HG02970 (cell line): Measurements from ENCODE around the gene GTF3C5.

Experiments used
- ATAC-seq: cut with Tn5 transposase; IDR thresholded peaks from one replicate; pipeline ENCODE4 v1.9.1; 2021; ENCODE audit warnings: mild to moderate bottlenecking, moderate library complexity, moderate number of reproducible peaks; ENCODE audit not compliant: unreplicated experiment, low FRiP score

The GTF3C5 gene

GRCh38 chr9:133103183-133103986 lies 72.6 kb downstream of the GTF3C5 start:
- ATAC-seq, result no peak

DNA sequence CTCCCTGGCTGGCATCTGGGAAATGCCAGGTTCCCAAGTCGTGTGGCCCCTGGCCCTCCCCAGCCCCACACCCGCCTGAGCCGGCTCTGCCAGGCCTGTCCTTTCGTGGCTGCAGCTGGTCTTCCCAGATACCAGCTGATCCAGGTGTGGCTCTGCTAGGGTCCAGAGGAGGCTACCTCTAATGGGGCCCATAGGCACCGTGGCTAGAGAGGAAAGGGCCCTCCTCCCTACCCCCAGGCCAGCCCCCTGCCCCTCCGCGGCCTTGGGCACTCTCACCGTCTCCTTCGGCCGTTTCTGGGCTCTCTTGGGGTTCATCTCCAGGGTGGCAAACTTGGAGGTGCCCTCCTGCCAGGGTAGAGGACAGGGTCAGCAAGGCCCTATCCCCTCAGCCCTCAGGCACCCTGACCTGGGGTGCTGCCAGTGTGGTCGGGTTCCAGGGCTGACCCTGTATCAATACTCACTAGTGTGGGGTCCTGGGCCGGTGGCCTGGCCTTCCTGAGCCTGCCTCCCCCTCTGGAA lies 73.2 kb downstream of the GTF3C5 start:
- no peak for ATAC-seq

DNA sequence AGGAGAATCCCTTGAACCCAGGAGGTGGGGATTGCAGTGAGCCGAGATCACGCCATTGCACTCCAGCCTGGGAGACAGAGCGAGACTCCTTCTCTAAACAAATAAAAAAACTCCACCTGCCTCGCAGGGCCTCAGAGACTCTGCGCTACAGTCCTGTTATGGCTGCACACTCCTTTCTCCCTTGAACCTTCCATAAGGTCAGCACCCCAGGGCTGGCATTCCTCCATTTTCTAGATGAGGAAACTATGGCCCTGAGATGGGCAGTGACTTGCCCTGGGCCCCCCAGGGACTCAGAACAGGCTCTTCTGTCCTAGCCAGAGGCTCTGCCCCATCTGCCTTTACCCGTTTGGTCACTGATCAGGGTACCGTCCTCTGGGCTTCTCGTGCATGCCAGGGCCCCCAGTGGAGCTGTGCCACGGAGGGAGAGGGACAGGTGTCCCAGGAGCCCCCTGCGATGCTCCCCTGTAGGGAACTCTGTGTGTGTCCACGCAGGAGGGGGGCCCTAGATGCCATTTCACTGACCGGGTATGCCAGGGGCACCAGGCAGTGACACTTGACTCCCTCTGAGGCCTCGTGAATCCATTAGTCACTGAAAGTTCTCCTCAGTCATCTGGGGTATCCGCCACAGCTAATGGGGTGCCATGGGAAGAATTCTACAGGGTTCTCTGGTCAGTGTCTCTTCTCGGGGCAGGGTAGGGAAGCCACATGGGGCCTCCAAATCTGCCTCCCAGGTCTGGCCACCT lies 74.1 kb downstream of the GTF3C5 start:
- no peak for ATAC-seq

DNA sequence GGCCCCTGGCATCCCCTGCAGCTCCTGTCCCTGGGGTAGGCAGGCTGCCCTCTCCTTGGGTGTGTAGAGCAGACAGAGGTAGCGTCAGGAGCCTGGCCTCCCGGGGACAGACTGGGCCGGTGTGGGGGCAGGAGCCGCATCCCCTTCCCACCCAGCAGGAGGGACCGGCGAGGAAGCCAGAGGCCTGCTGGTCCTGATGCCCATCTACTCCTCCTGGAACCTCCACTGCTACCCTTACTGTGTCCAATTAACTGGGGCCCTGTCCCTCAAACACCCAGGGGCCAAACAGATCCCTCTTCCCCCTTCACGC lies 74.6 kb downstream of the GTF3C5 start:
- ATAC-seq, result no peak

DNA sequence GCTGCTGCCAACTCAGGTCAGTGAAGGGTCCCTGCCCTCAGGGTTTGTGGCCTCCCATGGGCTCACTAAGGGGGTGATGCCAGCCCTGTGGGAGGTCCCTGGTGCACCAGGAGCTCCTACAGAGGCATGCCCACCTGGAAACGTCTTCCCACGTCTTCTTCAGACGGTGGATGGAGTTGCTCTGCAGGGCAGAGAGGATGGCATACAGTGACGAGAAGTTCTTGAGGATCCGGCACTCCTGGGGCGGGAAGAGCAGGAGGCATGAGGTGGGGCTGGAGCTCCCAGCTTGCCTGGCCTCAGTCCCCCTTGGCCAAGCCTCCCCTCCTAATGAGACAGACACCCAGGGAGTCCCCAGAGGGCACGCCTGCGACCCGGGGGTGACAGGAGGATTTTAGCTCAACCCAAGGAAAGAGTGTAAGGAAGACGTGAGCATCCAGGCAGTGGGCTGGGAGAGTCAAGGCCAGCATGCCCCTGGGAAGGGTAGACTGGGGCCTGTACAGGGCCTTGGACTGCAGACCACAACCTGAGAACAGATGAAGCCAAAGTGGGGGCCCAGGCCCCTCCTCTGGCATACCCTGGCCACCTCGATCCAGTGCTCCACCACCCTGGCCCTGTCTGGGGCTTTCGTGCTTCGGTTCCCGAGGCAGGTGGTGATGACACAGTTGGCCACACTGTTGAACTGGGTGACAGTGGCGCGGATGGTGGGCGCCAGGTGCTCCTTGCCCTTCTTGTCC lies 75.9 kb downstream of the GTF3C5 start:
- no peak for ATAC-seq

GRCh38 chr9:133107245-133107722 lies 76.5 kb downstream of the GTF3C5 start:
- ATAC-seq, result no peak
